ENCODE measurements around the gene ANXA4. TPM values are rescaled to one million over a fixed set of nuclear protein-coding genes. Genes with fewer than 3 reads are reported as not detected.

The ANXA4 gene
- total and polyA plus RNA-seq, 2 of the 13 experiments (the other 11 are each of a cell fraction or from before 2014, with no cell fraction given), result 155 to 168 TPM

DNA sequence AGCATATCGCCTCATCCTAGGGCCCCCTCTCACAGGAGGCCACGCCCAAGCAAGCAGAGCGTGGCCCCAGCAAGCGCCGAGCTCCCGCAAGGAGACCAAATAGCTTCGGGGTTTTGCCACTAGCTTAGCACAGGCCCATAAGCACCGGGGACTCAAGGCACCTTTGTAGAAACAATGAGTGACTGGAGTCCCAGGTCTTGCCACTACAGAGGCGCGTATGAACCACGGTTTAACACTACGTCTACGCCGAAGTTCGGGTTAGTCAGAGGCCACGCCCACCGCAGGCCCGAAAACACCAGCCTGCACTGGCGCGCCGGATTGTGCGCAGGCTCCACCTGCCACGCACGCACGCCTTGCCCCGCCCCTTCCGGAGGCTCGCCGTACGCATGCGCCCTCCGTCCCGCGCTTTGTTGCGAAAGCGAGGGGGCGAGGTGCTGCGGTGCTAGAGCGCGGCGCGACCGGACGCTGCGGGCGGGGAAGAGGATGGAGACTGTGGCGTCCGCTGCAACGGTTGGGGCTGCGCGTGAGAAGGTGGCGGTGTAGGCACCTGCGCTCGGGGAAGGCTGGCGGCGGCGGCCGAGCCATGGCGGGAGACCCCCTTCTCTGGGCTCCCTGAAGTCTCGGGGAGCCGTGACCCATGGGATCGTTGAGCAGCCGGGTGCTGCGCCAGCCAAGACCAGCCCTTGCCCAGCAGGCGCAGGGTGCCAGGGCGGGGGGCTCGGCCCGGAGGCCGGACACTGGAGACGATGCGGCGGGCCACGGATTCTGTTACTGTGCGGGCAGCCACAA lies 87.5 kb downstream of the ANXA4 start, which contains the start of gene GMCL1 (continued):
- TF ChIP-seq, protein P1, sequence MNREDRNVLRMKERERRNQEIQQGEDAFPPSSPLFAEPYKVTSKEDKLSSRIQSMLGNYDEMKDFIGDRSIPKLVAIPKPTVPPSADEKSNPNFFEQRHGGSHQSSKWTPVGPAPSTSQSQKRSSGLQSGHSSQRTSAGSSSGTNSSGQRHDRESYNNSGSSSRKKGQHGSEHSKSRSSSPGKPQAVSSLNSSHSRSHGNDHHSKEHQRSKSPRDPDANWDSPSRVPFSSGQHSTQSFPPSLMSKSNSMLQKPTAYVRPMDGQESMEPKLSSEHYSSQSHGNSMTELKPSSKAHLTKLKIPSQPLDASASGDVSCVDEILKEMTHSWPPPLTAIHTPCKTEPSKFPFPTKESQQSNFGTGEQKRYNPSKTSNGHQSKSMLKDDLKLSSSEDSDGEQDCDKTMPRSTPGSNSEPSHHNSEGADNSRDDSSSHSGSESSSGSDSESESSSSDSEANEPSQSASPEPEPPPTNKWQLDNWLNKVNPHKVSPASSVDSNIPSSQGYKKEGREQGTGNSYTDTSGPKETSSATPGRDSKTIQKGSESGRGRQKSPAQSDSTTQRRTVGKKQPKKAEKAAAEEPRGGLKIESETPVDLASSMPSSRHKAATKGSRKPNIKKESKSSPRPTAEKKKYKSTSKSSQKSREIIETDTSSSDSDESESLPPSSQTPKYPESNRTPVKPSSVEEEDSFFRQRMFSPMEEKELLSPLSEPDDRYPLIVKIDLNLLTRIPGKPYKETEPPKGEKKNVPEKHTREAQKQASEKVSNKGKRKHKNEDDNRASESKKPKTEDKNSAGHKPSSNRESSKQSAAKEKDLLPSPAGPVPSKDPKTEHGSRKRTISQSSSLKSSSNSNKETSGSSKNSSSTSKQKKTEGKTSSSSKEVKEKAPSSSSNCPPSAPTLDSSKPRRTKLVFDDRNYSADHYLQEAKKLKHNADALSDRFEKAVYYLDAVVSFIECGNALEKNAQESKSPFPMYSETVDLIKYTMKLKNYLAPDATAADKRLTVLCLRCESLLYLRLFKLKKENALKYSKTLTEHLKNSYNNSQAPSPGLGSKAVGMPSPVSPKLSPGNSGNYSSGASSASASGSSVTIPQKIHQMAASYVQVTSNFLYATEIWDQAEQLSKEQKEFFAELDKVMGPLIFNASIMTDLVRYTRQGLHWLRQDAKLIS (CRISPR knock-in tag; IDR thresholded peaks at IDR 0.05), result no peak
- TF ChIP-seq ZNF207 (IDR thresholded peaks at IDR 0.05; ENCODE audit: borderline replicate concordance) (no peak), SRSF4 (IDR thresholded peaks at IDR 0.05; ENCODE audit: low read depth, low read length, poor library complexity, severe bottlenecking) (no peak), CENPBD1 (CRISPR knock-in tag; IDR thresholded peaks at IDR 0.05; ENCODE audit: borderline replicate concordance, low read depth) (no peak), ZSCAN21 (CRISPR knock-in tag; IDR thresholded peaks at IDR 0.05; ENCODE audit: borderline replicate concordance) (peak; percentile 94), ZBTB42 (CRISPR knock-in tag; IDR thresholded peaks at IDR 0.05) (peak; percentile 67; the same call in 1 of the 2 replicates), NFATC3 (CRISPR knock-in tag; IDR thresholded peaks at IDR 0.05) (peak; percentile 91; the same call in 1 of the 2 replicates), CBFB (CRISPR knock-in tag; IDR thresholded peaks at IDR 0.05) (peak; percentile 95; the same call in 1 of the 2 replicates), ZNF740 (CRISPR knock-in tag; IDR thresholded peaks at IDR 0.05) (no peak), KDM5A (IDR thresholded peaks at IDR 0.05; ENCODE audit: borderline replicate concordance, low read length) (peak; percentile 59; the same call in 1 of the 2 replicates), MLX (CRISPR knock-in tag; IDR thresholded peaks at IDR 0.05) (no peak; the same call in none of the 2 replicates), FOXJ3 (CRISPR knock-in tag; IDR thresholded peaks at IDR 0.05; ENCODE audit: borderline replicate concordance) (no peak; the same call in 1 of the 2 replicates), ZNF7 (CRISPR knock-in tag; IDR thresholded peaks at IDR 0.05) (no peak), ZSCAN22 (CRISPR knock-in tag; IDR thresholded peaks at IDR 0.05) (no peak), GATA4 (IDR thresholded peaks at IDR 0.05; ENCODE audit: borderline replicate concordance, low read depth) (peak; percentile 75; the same call in 1 of the 2 replicates), PHF21A (CRISPR knock-in tag; IDR thresholded peaks at IDR 0.05) (peak; percentile 89), TRIM24 (CRISPR knock-in tag; IDR thresholded peaks at IDR 0.05) (no peak; the same call in 1 of the 2 replicates)

Measured in HepG2 (cell line).